Measurements from ENCODE around the gene VCAM1.

VCAM1 gene

GRCh38 chr1:100722221-100722620, 2.7 kb downstream of the VCAM1 start:
- no peak for DNase-seq (ENCODE audit: low spot score)

- no peak for DNase-seq (ENCODE audit: low spot score)
These were observed 4.7 kb downstream of the VCAM1 start for GRCh38 chr1:100724281-100724680.

- DNase-seq (ENCODE audit: low spot score), result no peak
These were observed 10.6 kb downstream of the VCAM1 start for GRCh38 chr1:100730130-100730529.

GRCh38 chr1:100731309-100731708, 11.8 kb downstream of the VCAM1 start:
- DNase-seq (ENCODE audit: low spot score), result no peak

- DNase-seq (ENCODE audit: low spot score), result no peak
These were observed 12.2 kb downstream of the VCAM1 start for GRCh38 chr1:100731758-100732157.

- no peak for DNase-seq (ENCODE audit: low spot score)
These were observed 15.1 kb downstream of the VCAM1 start for GRCh38 chr1:100734676-100735075.

GRCh38 chr1:100735244-100735643, 15.7 kb downstream of the VCAM1 start:
- DNase-seq (ENCODE audit: low spot score), result no peak

GRCh38 chr1:100736324-100736723, 16.8 kb downstream of the VCAM1 start:
- DNase-seq (ENCODE audit: low spot score), result no peak

GRCh38 chr1:100736746-100737145, 17.2 kb downstream of the VCAM1 start:
- no peak for DNase-seq (ENCODE audit: low spot score)

GRCh38 chr1:100746542-100746932, 27.0 kb downstream of the VCAM1 start:
- DNase-seq (ENCODE audit: low spot score), result no peak

GRCh38 chr1:100747771-100748170, 28.2 kb downstream of the VCAM1 start:
- no peak for DNase-seq (ENCODE audit: low spot score)

- DNase-seq (ENCODE audit: low spot score), result no peak
These were observed 30.7 kb downstream of the VCAM1 start for GRCh38 chr1:100750005-100750885.

GRCh38 chr1:100752791-100753190, 33.2 kb downstream of the VCAM1 start:
- DNase-seq (ENCODE audit: low spot score), result no peak

GRCh38 chr1:100757946-100758345, 38.4 kb downstream of the VCAM1 start:
- DNase-seq (ENCODE audit: low spot score), result no peak

GRCh38 chr1:100759188-100759587, 39.6 kb downstream of the VCAM1 start:
- DNase-seq (ENCODE audit: low spot score), result no peak

- no peak for DNase-seq (ENCODE audit: low spot score)
These were observed 41.0 kb downstream of the VCAM1 start for GRCh38 chr1:100760511-100760910.

GRCh38 chr1:100762461-100762860, 42.9 kb downstream of the VCAM1 start:
- no peak for DNase-seq (ENCODE audit: low spot score)

GRCh38 chr1:100767176-100767890, 47.8 kb downstream of the VCAM1 start:
- DNase-seq (ENCODE audit: low spot score), result no peak

GRCh38 chr1:100769323-100769722, 49.8 kb downstream of the VCAM1 start:
- DNase-seq (ENCODE audit: low spot score), result no peak

- no peak for DNase-seq (ENCODE audit: low spot score)
These were observed 50.5 kb downstream of the VCAM1 start for GRCh38 chr1:100769906-100770646.

GRCh38 chr1:100773444-100773843, 53.9 kb downstream of the VCAM1 start:
- DNase-seq (ENCODE audit: low spot score), result no peak

- no peak for DNase-seq (ENCODE audit: low spot score)
These were observed 54.8 kb downstream of the VCAM1 start for GRCh38 chr1:100774370-100774769.

GRCh38 chr1:100775483-100775882, 55.9 kb downstream of the VCAM1 start:
- no peak for DNase-seq (ENCODE audit: low spot score)
